Hepatocyte (in vitro differentiated cells): ENCODE data around the gene KCNJ1.

Experiments
- EZH2 ChIP-seq: fragments of 200-600 bp; sonication (generic); IDR thresholded peaks from 2 replicates; pipeline ENCODE4 v1.6.1; 2016; ENCODE audit warnings: antibody characterized with exemption, mild to moderate bottlenecking, borderline replicate concordance
- EZH2phosphoT487 ChIP-seq: fragments of 200-600 bp; sonication (generic); IDR thresholded peaks from one replicate; pipeline ENCODE4 v1.6.1; 2018; ENCODE audit warnings: antibody characterized with exemption, mild to moderate bottlenecking, low read depth, moderate library complexity; ENCODE audit not compliant: unreplicated experiment, severe bottlenecking
- TF ChIP-seq, protein P1 (sequence below): fragments of 200-600 bp; sonication (generic); IDR thresholded peaks from 2 replicates; pipeline ENCODE4 v1.5.1; 2016; ENCODE audit warnings: antibody characterized with exemption, mild to moderate bottlenecking; ENCODE audit not compliant: poor library complexity

DNA sequence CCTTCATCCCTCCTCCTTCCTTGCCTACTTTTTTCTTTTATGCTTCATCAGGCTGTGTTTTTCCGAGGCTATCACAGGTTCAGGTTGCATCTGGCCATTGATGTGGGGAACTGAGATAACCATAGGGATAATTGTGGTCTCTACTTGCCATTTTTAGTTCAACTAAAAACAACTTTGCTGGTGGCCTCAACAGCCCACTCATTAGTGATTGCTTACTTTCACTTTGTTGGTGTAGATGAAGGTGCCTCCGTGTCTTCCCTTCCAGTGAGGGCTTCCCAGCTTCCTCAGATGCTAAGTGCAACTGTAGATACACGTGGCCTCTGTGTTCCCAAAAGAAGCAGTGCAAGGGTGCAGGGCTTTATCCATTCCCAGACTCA is 35.0 kb downstream of the KCNJ1 start:
- TF ChIP-seq, protein P1, sequence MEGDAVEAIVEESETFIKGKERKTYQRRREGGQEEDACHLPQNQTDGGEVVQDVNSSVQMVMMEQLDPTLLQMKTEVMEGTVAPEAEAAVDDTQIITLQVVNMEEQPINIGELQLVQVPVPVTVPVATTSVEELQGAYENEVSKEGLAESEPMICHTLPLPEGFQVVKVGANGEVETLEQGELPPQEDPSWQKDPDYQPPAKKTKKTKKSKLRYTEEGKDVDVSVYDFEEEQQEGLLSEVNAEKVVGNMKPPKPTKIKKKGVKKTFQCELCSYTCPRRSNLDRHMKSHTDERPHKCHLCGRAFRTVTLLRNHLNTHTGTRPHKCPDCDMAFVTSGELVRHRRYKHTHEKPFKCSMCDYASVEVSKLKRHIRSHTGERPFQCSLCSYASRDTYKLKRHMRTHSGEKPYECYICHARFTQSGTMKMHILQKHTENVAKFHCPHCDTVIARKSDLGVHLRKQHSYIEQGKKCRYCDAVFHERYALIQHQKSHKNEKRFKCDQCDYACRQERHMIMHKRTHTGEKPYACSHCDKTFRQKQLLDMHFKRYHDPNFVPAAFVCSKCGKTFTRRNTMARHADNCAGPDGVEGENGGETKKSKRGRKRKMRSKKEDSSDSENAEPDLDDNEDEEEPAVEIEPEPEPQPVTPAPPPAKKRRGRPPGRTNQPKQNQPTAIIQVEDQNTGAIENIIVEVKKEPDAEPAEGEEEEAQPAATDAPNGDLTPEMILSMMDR, result no peak
- TF ChIP-seq EZH2, result no peak
- TF ChIP-seq EZH2phosphoT487, result no peak
